HAP-1 (cell line): ENCODE data around the gene FGGY.

Experiments
- DNase-seq, 2 experiments: peaks; one replicate each; pipeline ENCODE4 v3.0.0-alpha.2; 2016 to 2020; ENCODE audit warnings: low spot score in 2 of 2
- H3K27me3 ChIP-seq: fragments of 250-450 bp; sonication (Bioruptor Pico); 2 replicates; pipeline ENCODE4 v1.5.1; 2020; ENCODE audit warnings: low read depth, mild to moderate bottlenecking, moderate library complexity
- H3K36me3 ChIP-seq: fragments of 250-450 bp; sonication (Bioruptor Pico); replicated peaks from 2 replicates; pipeline ENCODE4 v1.5.1; 2020; ENCODE audit warnings: mild to moderate bottlenecking
- H3K4me1 ChIP-seq: fragments of 250-450 bp; sonication (Bioruptor Pico); 2 replicates; pipeline ENCODE4 v1.5.1; 2020; ENCODE audit warnings: mild to moderate bottlenecking
- H3K4me3 ChIP-seq: fragments of 250-450 bp; sonication (Bioruptor Pico); 2 replicates; pipeline ENCODE4 v1.5.1; 2020; ENCODE audit warnings: mild to moderate bottlenecking, moderate library complexity
- H3K9me3 ChIP-seq: fragments of 250-450 bp; sonication (Bioruptor Pico); 2 replicates; pipeline ENCODE4 v1.5.1; 2020; ENCODE audit warnings: mild to moderate bottlenecking, moderate library complexity
- in situ Hi-C: fragments of 300-500 bp; cut with MboI; formaldehyde crosslinking; loops from 3 replicates; pipeline ENCODE4 v1.14.3; 2020; ENCODE audit warnings: low sequenced_read_pairs, inconsistent platforms, mixed read lengths

FGGY gene

GRCh38 chr1:59433440-59433813, 136.5 kb downstream of the FGGY start:
- in situ Hi-C loops: no loop called here
- H3K4me1 ChIP-seq: no peaks in the 10 kb centered on the region
- no peak for DNase-seq

GRCh38 chr1:59434336-59434735, 137.4 kb downstream of the FGGY start:
- DNase-seq: no peak
- no peak overlapping the region for H3K4me3 ChIP-seq
- no peaks in the 10 kb centered on the region for H3K9me3 ChIP-seq
- no peaks in the 10 kb centered on the region for H3K36me3 ChIP-seq
- no peaks in the 10 kb centered on the region; the same call in 1 of the 2 replicates for H3K4me1 ChIP-seq
- H3K27me3 ChIP-seq: no peaks in the 10 kb centered on the region
- in situ Hi-C loops: no loop called here

More at GRCh38 chr1:59433440-59433813, 136.5 kb downstream of the FGGY start:
- no peaks in the 10 kb centered on the region for H3K9me3 ChIP-seq
- no peak overlapping the region for H3K4me3 ChIP-seq
- no peaks in the 10 kb centered on the region for H3K27me3 ChIP-seq
- H3K36me3 ChIP-seq: no peaks in the 10 kb centered on the region

- Histone ChIP-seq H3K27me3 (no peaks in the 10 kb centered on the region), H3K9me3 (no peaks in the 10 kb centered on the region), H3K4me3 (no peak overlapping the region), H3K4me1 (peaks cover 11% of the 10 kb centered on the region), H3K36me3 (no peaks in the 10 kb centered on the region)
- no peak for DNase-seq
- in situ Hi-C loops: no loop called here
Measured at GRCh38 chr1:59436637-59437036, 139.7 kb downstream of the FGGY start.

GRCh38 chr1:59438058-59438560, 141.2 kb downstream of the FGGY start:
- peaks cover 11% of the 10 kb centered on the region for H3K4me1 ChIP-seq
- no peaks in the 10 kb centered on the region for H3K9me3 ChIP-seq
- no peak for DNase-seq
- no peaks in the 10 kb centered on the region for H3K27me3 ChIP-seq
- in situ Hi-C loops: no loop called here
- no peaks in the 10 kb centered on the region for H3K36me3 ChIP-seq
- H3K4me3 ChIP-seq: no peak overlapping the region

GRCh38 chr1:59442492-59442891, 145.6 kb downstream of the FGGY start:
- Histone ChIP-seq H3K4me3 (no peak overlapping the region), H3K36me3 (no peaks in the 10 kb centered on the region), H3K9me3 (no peaks in the 10 kb centered on the region), H3K27me3 (no peaks in the 10 kb centered on the region), H3K4me1 (peaks cover 11% of the 10 kb centered on the region)
- no peak for DNase-seq
- in situ Hi-C loops: no loop called here

- Histone ChIP-seq H3K27me3 (no peaks in the 10 kb centered on the region), H3K4me3 (no peak overlapping the region), H3K9me3 (no peaks in the 10 kb centered on the region), H3K4me1 (peaks cover 11% of the 10 kb centered on the region), H3K36me3 (no peaks in the 10 kb centered on the region)
- in situ Hi-C loops: no loop called here
- no peak for DNase-seq
Measured at GRCh38 chr1:59443310-59443709, 146.4 kb downstream of the FGGY start.

- no peak overlapping the region for H3K4me3 ChIP-seq
- DNase-seq: no peak
- in situ Hi-C loops: no loop called here
- H3K9me3 ChIP-seq: no peaks in the 10 kb centered on the region
- H3K4me1 ChIP-seq: peaks cover 10% of the 10 kb centered on the region
- no peaks in the 10 kb centered on the region for H3K27me3 ChIP-seq
- H3K36me3 ChIP-seq: no peaks in the 10 kb centered on the region
Measured at GRCh38 chr1:59444520-59444919, 147.6 kb downstream of the FGGY start.

- DNase-seq: no peak
- in situ Hi-C loops: no loop called here
- Histone ChIP-seq H3K9me3 (no peaks in the 10 kb centered on the region), H3K27me3 (no peaks in the 10 kb centered on the region), H3K36me3 (no peaks in the 10 kb centered on the region), H3K4me1 (peaks cover 5% of the 10 kb centered on the region), H3K4me3 (no peak overlapping the region)
Measured at GRCh38 chr1:59445040-59445439, 148.1 kb downstream of the FGGY start.

GRCh38 chr1:59446257-59446901, 149.5 kb downstream of the FGGY start:
- no peaks in the 10 kb centered on the region for H3K9me3 ChIP-seq
- in situ Hi-C loops: no loop called here
- no peak for DNase-seq
- H3K4me3 ChIP-seq: no peak overlapping the region
- no peaks in the 10 kb centered on the region for H3K36me3 ChIP-seq
- no peaks in the 10 kb centered on the region for H3K27me3 ChIP-seq
- H3K4me1 ChIP-seq: peaks cover 1% of the 10 kb centered on the region

- peak in 1 of 2 experiments; percentile 12 for DNase-seq
Measured at GRCh38 chr1:59452026-59452425, 155.1 kb downstream of the FGGY start.

GRCh38 chr1:59452559-59452958, 155.7 kb downstream of the FGGY start:
- no peak for DNase-seq
- no peaks in the 10 kb centered on the region; the same call in 1 of the 2 replicates for H3K9me3 ChIP-seq
- H3K36me3 ChIP-seq: no peaks in the 10 kb centered on the region
- H3K4me3 ChIP-seq: no peak overlapping the region
- H3K27me3 ChIP-seq: no peaks in the 10 kb centered on the region
- peaks cover 6% of the 10 kb centered on the region for H3K4me1 ChIP-seq
- in situ Hi-C loops: no loop called here

More at GRCh38 chr1:59452026-59452425, 155.1 kb downstream of the FGGY start:
- in situ Hi-C loops: no loop called here
- H3K9me3 ChIP-seq: no peaks in the 10 kb centered on the region; the same call in 1 of the 2 replicates
- H3K36me3 ChIP-seq: no peaks in the 10 kb centered on the region
- H3K4me3 ChIP-seq: no peak overlapping the region
- no peaks in the 10 kb centered on the region for H3K27me3 ChIP-seq
- H3K4me1 ChIP-seq: peaks cover 6% of the 10 kb centered on the region

- no peaks in the 10 kb centered on the region; the same call in 1 of the 2 replicates for H3K9me3 ChIP-seq
- H3K27me3 ChIP-seq: no peaks in the 10 kb centered on the region
- H3K36me3 ChIP-seq: no peaks in the 10 kb centered on the region
- no peak for DNase-seq
- no peak overlapping the region for H3K4me3 ChIP-seq
- H3K4me1 ChIP-seq: peaks cover 6% of the 10 kb centered on the region
- in situ Hi-C loops: no loop called here
Measured at GRCh38 chr1:59453297-59453968, 156.5 kb downstream of the FGGY start.

- Histone ChIP-seq H3K4me1 (peaks cover 6% of the 10 kb centered on the region), H3K27me3 (no peaks in the 10 kb centered on the region), H3K4me3 (no peak overlapping the region), H3K36me3 (no peaks in the 10 kb centered on the region), H3K9me3 (no peaks in the 10 kb centered on the region; the same call in 1 of the 2 replicates)
- DNase-seq: no peak
- in situ Hi-C loops: no loop called here
Measured at GRCh38 chr1:59455206-59455605, 158.3 kb downstream of the FGGY start.

- in situ Hi-C loops: no loop called here
Measured at GRCh38 chr1:59457786-59458185, 160.9 kb downstream of the FGGY start.

More at GRCh38 chr1:59457786-59458185, 160.9 kb downstream of the FGGY start:
- H3K4me1 ChIP-seq: no peaks in the 10 kb centered on the region
- H3K27me3 ChIP-seq: no peaks in the 10 kb centered on the region
- no peaks in the 10 kb centered on the region for H3K9me3 ChIP-seq
- no peak overlapping the region for H3K4me3 ChIP-seq
- H3K36me3 ChIP-seq: no peaks in the 10 kb centered on the region
- no peak for DNase-seq
